Erythroblast (primary cell): ENCODE measurements around the gene INSC.

Experiments used
- GATA1 ChIP-seq: IDR thresholded peaks from 2 replicates; pipeline ENCODE4 v1.6.1; 2011; ENCODE audit warnings: low read depth, mild to moderate bottlenecking, control low read depth, low read length, moderate library complexity
- POLR2A ChIP-seq: IDR thresholded peaks from 2 replicates; pipeline ENCODE4 v1.6.1; 2011; ENCODE audit warnings: mild to moderate bottlenecking, low read length

- TF ChIP-seq POLR2A, result no peak
- TF ChIP-seq GATA1, result no peak
These were observed 70.3 kb downstream of the INSC start for GRCh38 chr11:15185021-15185420.
